Suprapubic skin (tissue), 3 donors: ENCODE results near the gene MID2.

Experiments used
- POLR2A ChIP-seq, 2 donors: fragments of 450-650 bp; IDR thresholded peaks; one replicate each; pipeline ENCODE4 v1.6.1; 2017; ENCODE audit warnings: antibody characterized with exemption in 2 of 2, mild to moderate bottlenecking in 2 of 2, moderate library complexity in 2 of 2
- TF ChIP-seq, protein P1 (sequence below), 2 donors: fragments of 200-600 bp in 1 of 2; fragments of 450-650 bp in 1 of 2; sonication (generic) in 1 of 2; IDR thresholded peaks; one replicate each; pipeline ENCODE4 v1.5.1; 2016 to 2019; ENCODE audit warnings: antibody characterized with exemption in 2 of 2, mild to moderate bottlenecking in 1 of 2, moderate library complexity in 1 of 2

DNA sequence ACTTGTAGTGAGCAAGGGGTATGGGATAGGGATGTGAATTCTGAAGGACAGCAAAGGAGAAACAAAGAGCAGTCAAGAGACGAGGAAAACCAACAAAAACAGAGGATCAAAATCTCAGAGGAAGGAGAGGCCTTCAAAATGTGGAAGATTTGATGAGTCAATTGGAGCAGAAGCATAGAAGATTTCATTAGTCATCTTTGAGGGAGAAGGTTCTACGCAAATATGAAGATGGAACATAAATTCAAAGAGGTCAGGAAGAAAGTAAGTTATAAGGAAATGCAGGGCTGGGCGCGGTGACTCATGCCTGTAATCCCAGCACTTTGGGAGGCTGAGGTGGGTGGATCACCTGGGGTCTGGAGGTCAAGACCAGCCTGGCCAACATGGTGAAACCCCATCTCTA, 35.4 kb downstream of the MID2 start:
- TF ChIP-seq, protein P1, sequence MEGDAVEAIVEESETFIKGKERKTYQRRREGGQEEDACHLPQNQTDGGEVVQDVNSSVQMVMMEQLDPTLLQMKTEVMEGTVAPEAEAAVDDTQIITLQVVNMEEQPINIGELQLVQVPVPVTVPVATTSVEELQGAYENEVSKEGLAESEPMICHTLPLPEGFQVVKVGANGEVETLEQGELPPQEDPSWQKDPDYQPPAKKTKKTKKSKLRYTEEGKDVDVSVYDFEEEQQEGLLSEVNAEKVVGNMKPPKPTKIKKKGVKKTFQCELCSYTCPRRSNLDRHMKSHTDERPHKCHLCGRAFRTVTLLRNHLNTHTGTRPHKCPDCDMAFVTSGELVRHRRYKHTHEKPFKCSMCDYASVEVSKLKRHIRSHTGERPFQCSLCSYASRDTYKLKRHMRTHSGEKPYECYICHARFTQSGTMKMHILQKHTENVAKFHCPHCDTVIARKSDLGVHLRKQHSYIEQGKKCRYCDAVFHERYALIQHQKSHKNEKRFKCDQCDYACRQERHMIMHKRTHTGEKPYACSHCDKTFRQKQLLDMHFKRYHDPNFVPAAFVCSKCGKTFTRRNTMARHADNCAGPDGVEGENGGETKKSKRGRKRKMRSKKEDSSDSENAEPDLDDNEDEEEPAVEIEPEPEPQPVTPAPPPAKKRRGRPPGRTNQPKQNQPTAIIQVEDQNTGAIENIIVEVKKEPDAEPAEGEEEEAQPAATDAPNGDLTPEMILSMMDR (IDR thresholded peaks at IDR 0.05): no peak
- no peak for TF ChIP-seq POLR2A (IDR thresholded peaks at IDR 0.05)
